CD8-positive, alpha-beta memory T cell (primary cell): ENCODE measurements around the gene TP73. TPM values are rescaled to one million over a fixed set of nuclear protein-coding genes. Genes with fewer than 3 reads are reported as not detected.

ENCODE experiments used
- CTCF ChIA-PET: fragments of 350-600 bp; sonication (Branson Sonifier 250); formaldehyde crosslinking; loops from one replicate; lab custom pipeline; 2021; ENCODE audit warnings: antibody characterized with exemption; lab: Charles Lee
- POLR2A ChIA-PET: fragments of 350-600 bp; sonication (Branson Sonifier 250); formaldehyde crosslinking; loops from one replicate; lab custom pipeline; 2021; ENCODE audit warnings: antibody characterized with exemption; lab: Charles Lee
- DNase-seq, 5 donors: peaks; one replicate each; pipeline versions ENCODE4 v3.0.0 to v3.0.0-alpha.2; 2020 to 2022; ENCODE audit warnings: mixed read lengths in 1 of 5
- H3K27ac ChIP-seq: one replicate; pipeline ENCODE4 v1.7.0; 2013; ENCODE audit warnings: low read depth, mild to moderate bottlenecking, low read length, moderate library complexity
- H3K27me3 ChIP-seq: 2 replicates; pipeline ENCODE4 v1.7.0; 2013; ENCODE audit warnings: low read length, mild to moderate bottlenecking; ENCODE audit not compliant: insufficient read depth, poor library complexity, severe bottlenecking
- H3K36me3 ChIP-seq: 2 replicates; pipeline ENCODE4 v1.7.0; 2013; ENCODE audit warnings: mild to moderate bottlenecking, low read length, moderate library complexity; ENCODE audit not compliant: insufficient read depth
- H3K4me1 ChIP-seq: 2 replicates; pipeline ENCODE4 v1.7.0; 2013; ENCODE audit warnings: mild to moderate bottlenecking, low read length, moderate library complexity; ENCODE audit not compliant: insufficient read depth
- H3K4me3 ChIP-seq: 2 replicates; pipeline ENCODE4 v1.7.0; 2013; ENCODE audit warnings: mild to moderate bottlenecking, low read length
- H3K9me3 ChIP-seq: 2 replicates; pipeline ENCODE4 v1.7.0; 2013; ENCODE audit warnings: mild to moderate bottlenecking, low read length
- H3K27ac Mint-ChIP-seq, 8 donors: one replicate each; pipeline ENCODE4 v1.8.0; 2020 to 2021; ENCODE audit warnings: mixed read lengths in 8 of 8, mild to moderate bottlenecking in 6 of 8, inconsistent platforms in 3 of 8, moderate library complexity in 3 of 8
- H3K27me3 Mint-ChIP-seq, 2 donors: one replicate each; pipeline ENCODE4 v1.8.0; 2020 to 2021; ENCODE audit warnings: mixed read lengths in 2 of 2, mild to moderate bottlenecking in 1 of 2, moderate library complexity in 1 of 2
- H3K36me3 Mint-ChIP-seq, 3 donors: one replicate each; pipeline ENCODE4 v1.8.0; 2020 to 2021; ENCODE audit warnings: mixed read lengths in 3 of 3, inconsistent platforms in 1 of 3, mild to moderate bottlenecking in 1 of 3
- H3K4me1 Mint-ChIP-seq, 3 donors: one replicate each; pipeline ENCODE4 v1.8.0; 2020 to 2021; ENCODE audit warnings: mixed read lengths in 3 of 3, inconsistent platforms in 1 of 3, mild to moderate bottlenecking in 1 of 3
- H3K4me3 Mint-ChIP-seq, 7 donors: one replicate each; pipeline ENCODE4 v1.8.0; 2020 to 2021; ENCODE audit warnings: mixed read lengths in 7 of 7, mild to moderate bottlenecking in 6 of 7, moderate library complexity in 4 of 7, inconsistent platforms in 2 of 7
- H3K9me3 Mint-ChIP-seq, 5 donors: one replicate each; pipeline ENCODE4 v1.8.0; 2020 to 2022; ENCODE audit warnings: mixed read lengths in 5 of 5, mild to moderate bottlenecking in 3 of 5, moderate library complexity in 2 of 5, inconsistent platforms in 1 of 5
- polyA plus RNA-seq: library from polyadenylated mRNA; unstranded; fragments of 300-500 nt; fragmentation: Illumina TruSeq; gene quantifications from one replicate; pipeline ENCODE4 v1.2.3, GENCODE V29; 2021
- total RNA-seq, 2 experiments: library from RNA; stranded (reverse); gene quantifications; one replicate each; pipeline ENCODE4 v1.2.3, GENCODE V29; 2021

TP73 gene
- total and polyA plus RNA-seq, 3 experiments from 2014 or later, result 0.20 to 0.63 (median 0.49) TPM

DNA sequence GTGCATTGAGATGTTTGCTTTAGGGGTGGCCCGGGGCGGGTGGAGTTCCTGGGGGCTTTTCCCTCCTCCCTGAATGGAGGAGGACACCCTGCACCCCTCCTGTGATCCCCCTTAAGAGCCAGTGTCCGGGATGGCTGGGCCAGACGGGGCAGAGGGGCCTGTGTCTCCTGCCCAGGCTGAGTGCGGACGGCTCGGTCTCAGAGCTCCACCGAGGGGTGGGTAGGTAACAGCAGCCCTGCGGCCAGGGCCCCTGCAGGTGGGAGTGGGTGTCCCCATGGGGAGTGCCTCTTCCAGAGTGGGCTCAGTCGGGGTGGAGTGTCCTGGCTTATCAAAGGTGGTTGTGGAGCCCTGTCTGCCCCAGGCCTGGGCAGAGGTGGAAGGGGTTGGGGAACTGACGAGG lies 23.1 kb downstream of the TP73 start:
- Histone ChIP-seq H3K9me3 (no peaks in the 10 kb centered on the region), H3K4me3 (no peak overlapping the region), H3K27ac (no peak overlapping the region), H3K27me3 (no peaks in the 10 kb centered on the region), H3K36me3 (no peaks in the 10 kb centered on the region), H3K4me1 (peaks cover 6% of the 10 kb centered on the region)
- Mint-ChIP-seq H3K4me3 (no peak overlapping the region), H3K27ac (no peak overlapping the region), H3K27me3 (peaks cover 7 to 24% of the 10 kb centered on the region in 2 donors), H3K4me1 (peaks cover 7 to 18% (median 11%) of the 10 kb centered on the region in 3 donors), H3K9me3 (no peaks in the 10 kb centered on the region), H3K36me3 (peaks cover 0 to 1% (median 0%) of the 10 kb centered on the region in 3 donors)
- no peak for DNase-seq
- ChIA-PET POLR2A (no interaction called here), CTCF (no interaction called here)

DNA sequence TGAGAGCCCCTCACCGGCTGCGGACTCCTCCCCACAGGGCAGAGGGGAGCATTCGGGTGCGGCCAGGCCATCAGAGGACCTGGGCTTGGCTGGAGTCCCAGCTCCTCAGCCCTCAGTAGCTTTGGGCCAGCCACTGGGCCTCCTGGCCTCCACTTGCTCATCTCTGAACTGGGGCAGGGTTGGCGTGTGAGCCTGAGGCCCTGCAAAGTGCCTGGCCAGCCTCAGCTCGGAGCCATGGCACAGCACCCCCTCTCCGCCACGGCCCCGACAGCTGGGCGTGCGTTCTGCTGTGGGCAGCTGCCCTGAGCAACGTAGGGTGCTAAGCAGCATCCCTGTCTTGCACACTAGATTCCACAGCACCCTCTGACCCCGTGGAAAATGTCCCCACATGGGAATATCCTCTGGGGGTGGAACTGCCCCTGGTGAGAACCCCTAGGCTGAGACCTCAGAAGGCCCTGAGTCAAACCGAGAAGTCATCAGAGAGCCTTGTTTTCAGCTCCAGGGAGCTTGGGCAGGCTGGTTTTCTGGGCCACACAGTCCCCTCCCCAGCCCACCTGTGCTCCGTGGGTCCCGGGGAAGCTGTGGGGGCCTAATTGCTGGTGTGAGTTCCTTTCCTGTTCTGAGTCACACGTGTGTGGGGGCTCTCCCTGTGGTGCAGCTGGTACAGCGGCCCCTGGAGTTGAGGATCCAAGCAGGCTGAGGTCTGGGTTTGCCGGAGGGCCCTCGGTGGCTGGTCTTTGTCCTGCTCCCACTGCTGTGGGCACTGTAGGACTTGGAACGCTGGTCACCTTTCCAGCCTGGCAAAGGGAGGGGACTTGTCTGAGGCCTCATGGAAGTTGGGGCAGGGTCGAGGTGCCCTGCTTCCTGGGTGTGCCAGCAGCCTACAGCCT lies 24.5 kb downstream of the TP73 start:
- H3K9me3 Mint-ChIP-seq, result no peaks in the 10 kb centered on the region
- H3K4me3 Mint-ChIP-seq, result no peak overlapping the region
- no peak for DNase-seq
- Histone ChIP-seq H3K4me3 (no peak overlapping the region), H3K36me3 (no peaks in the 10 kb centered on the region), H3K4me1 (peaks cover 6% of the 10 kb centered on the region), H3K9me3 (no peaks in the 10 kb centered on the region), H3K27ac (no peak overlapping the region), H3K27me3 (no peaks in the 10 kb centered on the region)
- ChIA-PET CTCF (no interaction called here), POLR2A (no interaction called here)
- H3K27me3 Mint-ChIP-seq, result peaks cover 7 to 19% of the 10 kb centered on the region in 2 donors
- H3K27ac Mint-ChIP-seq, result no peak overlapping the region
- peaks cover 7 to 18% (median 11%) of the 10 kb centered on the region in 3 donors for H3K4me1 Mint-ChIP-seq
- peaks cover 0 to 1% (median 0%) of the 10 kb centered on the region in 3 donors for H3K36me3 Mint-ChIP-seq

DNA sequence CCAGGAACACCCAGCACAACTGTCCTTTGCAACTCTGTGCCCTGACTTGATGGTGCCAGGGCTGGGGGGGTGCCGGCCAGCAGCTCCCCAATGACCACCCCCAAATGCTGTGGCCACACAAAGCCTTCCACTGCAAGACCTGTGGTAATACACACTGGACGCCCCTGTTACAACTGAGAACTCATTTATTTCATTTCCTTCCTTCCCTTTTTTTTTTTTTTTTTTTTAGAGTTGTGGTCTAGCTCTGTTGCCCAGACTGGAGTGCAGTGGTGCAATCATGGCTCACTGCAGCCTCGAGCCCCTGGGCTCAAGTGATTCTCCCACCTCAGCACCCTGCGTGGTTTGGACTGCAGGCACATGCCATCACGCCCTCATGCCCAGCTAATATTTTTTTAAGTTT lies 25.2 kb downstream of the TP73 start:
- Mint-ChIP-seq H3K27ac (peak overlapping the region in 2 of 8 donors; percentile 37 to 43), H3K27me3 (peaks cover 7 to 12% of the 10 kb centered on the region in 2 donors), H3K4me3 (peak overlapping the region in 1 of 7 donors; percentile 8), H3K36me3 (peaks cover 0 to 1% (median 0%) of the 10 kb centered on the region in 3 donors), H3K9me3 (no peaks in the 10 kb centered on the region), H3K4me1 (peaks cover 7 to 18% (median 11%) of the 10 kb centered on the region in 3 donors)
- Histone ChIP-seq H3K9me3 (no peaks in the 10 kb centered on the region), H3K27me3 (no peaks in the 10 kb centered on the region), H3K4me3 (no peak overlapping the region), H3K27ac (no peak overlapping the region), H3K36me3 (no peaks in the 10 kb centered on the region), H3K4me1 (peaks cover 6% of the 10 kb centered on the region)
- CTCF ChIA-PET, result no interaction called here
- POLR2A ChIA-PET, result no interaction called here
- DNase-seq, result no peak

DNA sequence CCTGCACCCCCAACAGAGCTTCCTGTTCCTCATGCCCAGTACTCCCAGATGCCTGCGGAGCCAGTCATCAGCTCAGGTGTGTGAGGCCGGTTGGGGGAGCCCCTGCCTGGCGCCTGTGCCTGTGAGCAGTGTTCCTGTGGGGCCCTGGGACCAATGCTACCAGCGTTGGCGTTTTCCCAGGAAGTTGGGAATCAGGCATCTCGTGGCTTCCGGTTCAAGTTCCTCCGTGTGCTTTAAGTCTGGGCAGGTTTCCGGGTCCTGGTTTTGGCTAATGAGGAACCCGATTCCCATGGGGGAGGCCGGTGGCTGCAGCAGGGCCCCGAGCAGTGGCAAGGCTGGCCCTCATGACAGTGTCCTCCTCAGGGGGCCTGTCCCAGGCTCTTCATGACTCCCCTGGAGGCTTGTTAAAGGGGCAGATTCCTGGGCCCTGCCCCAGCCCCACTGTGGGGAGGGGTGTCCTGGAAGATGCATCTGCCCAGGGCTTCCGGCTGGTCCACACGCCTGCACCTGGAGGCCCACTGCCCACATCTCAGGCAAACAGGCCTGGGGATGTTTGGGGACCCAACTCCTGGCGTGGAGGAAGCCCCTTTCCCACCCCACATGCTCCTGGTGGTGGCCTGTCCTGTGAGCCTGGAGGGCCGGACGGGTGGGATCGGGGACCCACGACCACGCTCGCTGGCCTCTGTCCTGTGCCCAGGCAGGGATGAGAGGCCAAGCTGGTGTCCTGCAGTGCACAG lies 26.2 kb downstream of the TP73 start:
- peaks cover 3 to 14% of the 10 kb centered on the region in 2 donors for H3K27me3 Mint-ChIP-seq
- Histone ChIP-seq H3K27ac (no peak overlapping the region), H3K4me3 (no peak overlapping the region), H3K4me1 (peaks cover 6% of the 10 kb centered on the region), H3K36me3 (no peaks in the 10 kb centered on the region), H3K27me3 (no peaks in the 10 kb centered on the region), H3K9me3 (no peaks in the 10 kb centered on the region)
- no peaks in the 10 kb centered on the region for H3K9me3 Mint-ChIP-seq
- no peak overlapping the region for H3K27ac Mint-ChIP-seq
- CTCF ChIA-PET, result no interaction called here
- H3K36me3 Mint-ChIP-seq, result peaks cover 0 to 1% (median 0%) of the 10 kb centered on the region in 3 donors
- H3K4me3 Mint-ChIP-seq, result no peak overlapping the region
- H3K4me1 Mint-ChIP-seq, result peaks cover 3 to 14% (median 7%) of the 10 kb centered on the region in 3 donors
- no peak for DNase-seq
- POLR2A ChIA-PET, result no interaction called here

DNA sequence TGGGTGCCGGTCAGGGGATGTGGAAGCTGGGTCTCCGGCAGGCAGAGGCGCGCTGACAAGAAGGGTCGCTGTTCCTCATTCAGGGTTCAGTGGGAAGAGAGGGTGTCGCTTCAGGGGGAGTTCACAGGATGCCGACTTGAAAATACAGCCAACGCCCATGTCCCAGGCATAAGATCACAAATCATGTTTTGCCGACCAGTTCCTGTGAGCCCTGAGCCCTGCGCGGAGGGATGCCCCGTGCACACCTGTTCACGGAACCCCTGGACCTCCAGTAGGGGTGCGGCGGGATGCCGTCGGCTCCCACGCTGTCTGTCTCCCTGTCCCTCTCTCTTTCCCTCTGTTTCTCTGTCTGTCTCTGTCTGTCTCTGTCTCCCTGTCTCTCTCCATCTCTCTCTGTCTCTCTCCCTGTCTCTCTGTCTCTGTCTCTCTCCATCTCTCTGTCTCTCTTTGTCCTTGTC lies 26.8 kb downstream of the TP73 start:
- Histone ChIP-seq H3K4me3 (no peak overlapping the region), H3K27me3 (no peaks in the 10 kb centered on the region), H3K27ac (no peak overlapping the region), H3K36me3 (no peaks in the 10 kb centered on the region), H3K9me3 (no peaks in the 10 kb centered on the region), H3K4me1 (peaks cover 6% of the 10 kb centered on the region)
- Mint-ChIP-seq H3K9me3 (no peaks in the 10 kb centered on the region), H3K36me3 (peaks cover 0 to 1% (median 0%) of the 10 kb centered on the region in 3 donors), H3K4me1 (peaks cover 2 to 12% (median 6%) of the 10 kb centered on the region in 3 donors), H3K27ac (peak overlapping the region in 2 of 8 donors; percentile 11 to 32), H3K4me3 (no peak overlapping the region), H3K27me3 (peaks cover 4 to 11% of the 10 kb centered on the region in 2 donors)
- ChIA-PET POLR2A (no interaction called here), CTCF (no interaction called here)
- DNase-seq, result no peak

DNA sequence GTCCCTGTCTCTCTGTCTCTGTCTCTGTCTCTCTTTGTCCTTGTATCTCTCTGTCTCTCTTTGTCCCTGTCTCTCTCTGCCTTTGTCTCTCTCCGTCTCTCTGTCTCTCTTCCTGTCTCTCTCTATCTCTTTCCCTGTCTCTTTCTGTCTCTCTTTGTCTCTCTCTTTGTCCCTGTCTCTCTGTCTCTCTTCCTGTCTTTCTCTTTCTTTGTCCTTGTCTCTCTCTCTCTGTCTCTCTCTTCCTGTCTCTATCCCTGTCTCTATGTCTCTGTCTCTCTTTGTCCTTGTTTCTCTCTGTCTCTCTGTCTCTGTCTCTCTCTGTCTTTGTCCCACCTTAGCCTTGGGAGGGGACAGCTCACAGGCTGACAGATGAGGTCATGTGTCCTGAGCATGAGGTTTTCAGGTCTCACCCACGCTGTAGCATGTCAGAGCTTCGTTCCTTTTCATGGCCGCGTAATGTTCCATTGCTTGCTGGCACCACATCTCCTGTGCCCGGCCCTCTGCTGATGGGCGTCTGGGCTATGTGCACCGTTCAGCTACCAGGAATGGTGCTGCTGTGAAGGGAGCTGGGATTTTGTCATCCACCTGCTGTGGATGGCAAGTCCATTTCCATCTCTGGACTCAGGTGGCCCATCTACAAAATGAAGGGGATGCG lies 27.6 kb downstream of the TP73 start:
- DNase-seq, result no peak
- H3K9me3 ChIP-seq, result no peaks in the 10 kb centered on the region
- peaks cover 4 to 11% of the 10 kb centered on the region in 2 donors for H3K27me3 Mint-ChIP-seq
- no peak overlapping the region for H3K27ac ChIP-seq
- H3K4me3 ChIP-seq, result no peak overlapping the region
- H3K4me1 ChIP-seq, result peaks cover 6% of the 10 kb centered on the region
- peaks cover 2 to 12% (median 6%) of the 10 kb centered on the region in 3 donors for H3K4me1 Mint-ChIP-seq
- H3K27ac Mint-ChIP-seq, result peak overlapping the region in 1 of 8 donors; percentile 78
- POLR2A ChIA-PET, result no interaction called here
- CTCF ChIA-PET, result no interaction called here
- H3K9me3 Mint-ChIP-seq, result no peaks in the 10 kb centered on the region
- H3K4me3 Mint-ChIP-seq, result no peak overlapping the region
- no peaks in the 10 kb centered on the region for H3K36me3 ChIP-seq
- H3K27me3 ChIP-seq, result no peaks in the 10 kb centered on the region
- peaks cover 0 to 1% (median 0%) of the 10 kb centered on the region in 3 donors for H3K36me3 Mint-ChIP-seq

DNA sequence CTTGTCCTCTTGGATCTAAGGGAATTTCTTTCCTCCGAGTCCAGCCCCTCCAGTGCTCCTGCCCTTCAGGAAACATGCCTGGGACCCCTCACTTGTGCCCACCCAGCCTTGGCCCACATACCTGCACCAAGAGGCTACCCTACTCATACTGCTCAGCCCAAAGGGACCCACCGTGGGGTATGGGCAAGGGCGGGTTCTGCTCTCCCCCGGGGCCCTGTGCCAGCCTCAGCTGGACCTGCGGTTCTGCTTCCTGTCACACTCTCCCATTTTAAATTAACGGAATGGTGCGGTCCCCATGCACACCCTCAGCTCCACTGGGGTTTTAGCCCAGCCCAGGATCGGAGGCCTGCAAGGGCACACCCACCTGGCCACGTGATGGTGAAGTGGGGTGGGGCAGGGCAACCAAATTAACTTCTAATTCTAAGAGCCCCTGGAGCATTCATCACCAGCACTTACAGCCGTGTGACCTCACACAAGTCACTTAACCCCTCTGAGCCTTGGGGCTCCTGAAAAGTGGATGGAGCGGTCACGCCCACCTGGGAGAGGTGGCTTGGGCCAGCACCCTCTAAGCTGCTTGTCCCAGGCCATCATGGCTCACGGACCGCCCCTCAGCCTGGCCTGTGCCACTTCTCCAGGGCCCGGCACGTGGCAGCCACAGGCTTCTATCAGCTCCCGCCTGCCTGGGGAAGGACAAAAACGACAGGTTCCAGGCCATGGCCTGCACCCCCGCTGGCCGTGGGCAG lies 28.3 kb downstream of the TP73 start:
- peaks cover 4 to 13% of the 10 kb centered on the region in 2 donors for H3K27me3 Mint-ChIP-seq
- no peak overlapping the region for H3K27ac ChIP-seq
- no peaks in the 10 kb centered on the region for H3K9me3 Mint-ChIP-seq
- no peaks in the 10 kb centered on the region for H3K27me3 ChIP-seq
- H3K4me1 Mint-ChIP-seq, result peaks cover 2 to 12% (median 6%) of the 10 kb centered on the region in 3 donors
- POLR2A ChIA-PET, result no interaction called here
- peaks cover 0 to 1% (median 0%) of the 10 kb centered on the region in 3 donors for H3K36me3 Mint-ChIP-seq
- H3K4me3 Mint-ChIP-seq, result no peak overlapping the region
- no peaks in the 10 kb centered on the region for H3K9me3 ChIP-seq
- no peak overlapping the region for H3K27ac Mint-ChIP-seq
- DNase-seq, result no peak
- CTCF ChIA-PET, result no interaction called here
- H3K4me1 ChIP-seq, result peaks cover 6% of the 10 kb centered on the region
- no peak overlapping the region for H3K4me3 ChIP-seq
- no peaks in the 10 kb centered on the region for H3K36me3 ChIP-seq
